Naive thymus-derived CD4-positive, alpha-beta T cell (primary cell): ENCODE results near the gene PLA2G6. TPM values are rescaled to one million over a fixed set of nuclear protein-coding genes. Genes with fewer than 3 reads are reported as not detected.

Experiments
- ATAC-seq: fragments of 150-1000 bp; cut with Tn5 transposase; 2 replicates; pipeline ENCODE4 v1.10.0; 2021; ENCODE audit warnings: mild to moderate bottlenecking, moderate library complexity
- CTCF ChIA-PET: fragments of 350-600 bp; sonication (Branson Sonifier 250); formaldehyde crosslinking; loops from one replicate; lab custom pipeline; 2021; ENCODE audit warnings: antibody characterized with exemption; lab: Charles Lee
- POLR2A ChIA-PET: fragments of 350-600 bp; sonication (Branson Sonifier 250); formaldehyde crosslinking; loops from one replicate; lab custom pipeline; 2021; ENCODE audit warnings: antibody characterized with exemption, inconsistent platforms; lab: Charles Lee
- DNase-seq, 9 donors: peaks; one replicate each; pipeline versions ENCODE4 v3.0.0 to v3.0.0-alpha.2; 2020 to 2022; ENCODE audit warnings: mixed read lengths in 1 of 9
- H3K27ac ChIP-seq: one replicate; pipeline ENCODE4 v1.7.0; 2013; ENCODE audit warnings: mild to moderate bottlenecking, low read depth, low read length, moderate library complexity
- H3K27me3 ChIP-seq, 2 donors: one replicate each; pipeline ENCODE4 v1.7.0; 2013; ENCODE audit warnings: low read length in 2 of 2, mild to moderate bottlenecking in 2 of 2, moderate library complexity in 2 of 2; ENCODE audit not compliant: control insufficient read depth in 2 of 2, insufficient read depth in 2 of 2
- H3K36me3 ChIP-seq, 3 experiments: 1 replicate in 2 of 3; 2 replicates in 1 of 3; pipeline ENCODE4 v1.7.0; 2013; ENCODE audit warnings: low read length in 3 of 3, mild to moderate bottlenecking in 3 of 3, moderate library complexity in 1 of 3; ENCODE audit not compliant: insufficient read depth in 3 of 3, control insufficient read depth in 2 of 3
- H3K4me1 ChIP-seq, 2 donors: one replicate each; pipeline ENCODE4 v1.7.0; 2013; ENCODE audit warnings: low read length in 2 of 2, mild to moderate bottlenecking in 2 of 2, moderate library complexity in 1 of 2; ENCODE audit not compliant: control insufficient read depth in 2 of 2, insufficient read depth in 2 of 2
- H3K4me3 ChIP-seq: 2 replicates; pipeline ENCODE4 v1.7.0; 2013; ENCODE audit warnings: mild to moderate bottlenecking, low read length
- H3K9me3 ChIP-seq, 3 experiments: 1 replicate in 2 of 3; 2 replicates in 1 of 3; pipeline ENCODE4 v1.7.0; 2013; ENCODE audit warnings: low read length in 3 of 3; ENCODE audit not compliant: control insufficient read depth in 2 of 3
- H3K27ac Mint-ChIP-seq, 9 donors: one replicate each; pipeline ENCODE4 v1.8.0; 2020 to 2022; ENCODE audit warnings: mixed read lengths in 9 of 9, mild to moderate bottlenecking in 8 of 9, moderate library complexity in 5 of 9, inconsistent platforms in 2 of 9
- H3K27me3 Mint-ChIP-seq, 5 donors: one replicate each; pipeline ENCODE4 v1.8.0; 2021 to 2022; ENCODE audit warnings: mixed read lengths in 5 of 5, mild to moderate bottlenecking in 1 of 5
- H3K36me3 Mint-ChIP-seq, 5 donors: one replicate each; pipeline ENCODE4 v1.8.0; 2020 to 2022; ENCODE audit warnings: mixed read lengths in 5 of 5, mild to moderate bottlenecking in 3 of 5, inconsistent platforms in 1 of 5
- H3K4me1 Mint-ChIP-seq, 7 donors: one replicate each; pipeline ENCODE4 v1.8.0; 2020 to 2022; ENCODE audit warnings: mixed read lengths in 7 of 7, mild to moderate bottlenecking in 3 of 7, inconsistent platforms in 1 of 7
- H3K4me3 Mint-ChIP-seq, 10 donors: one replicate each; pipeline ENCODE4 v1.8.0; 2020 to 2022; ENCODE audit warnings: mild to moderate bottlenecking in 10 of 10, mixed read lengths in 10 of 10, moderate library complexity in 6 of 10, inconsistent platforms in 2 of 10
- H3K9me3 Mint-ChIP-seq, 11 donors: one replicate each; pipeline ENCODE4 v1.8.0; 2020 to 2022; ENCODE audit warnings: mixed read lengths in 11 of 11, mild to moderate bottlenecking in 4 of 11, inconsistent platforms in 1 of 11, moderate library complexity in 1 of 11
- intact Hi-C, 2 donors: fragments of 100-400 bp; cut with micrococcal nuclease; formaldehyde crosslinking; loops; one replicate each; pipeline ENCODE4 v1.15.1; 2023
- polyA plus RNA-seq, 2 donors: library from polyadenylated mRNA; unstranded; fragments of 300-500 nt; fragmentation: Illumina TruSeq; gene quantifications; one replicate each; pipeline ENCODE4 v1.2.3, GENCODE V29; 2021
- total RNA-seq, 6 experiments: library from RNA in 5 of 6; stranded (reverse) in 5 of 6; gene quantifications; 1 replicate in 5 of 6; 2 replicates in 1 of 6; pipeline ENCODE4 v1.2.3 and lab custom pipeline; 2021 to 2026

PLA2G6 gene
- total and polyA plus RNA-seq, 7 experiments from 2014 or later: 4.8 to 252 (median 78.9) TPM

DNA sequence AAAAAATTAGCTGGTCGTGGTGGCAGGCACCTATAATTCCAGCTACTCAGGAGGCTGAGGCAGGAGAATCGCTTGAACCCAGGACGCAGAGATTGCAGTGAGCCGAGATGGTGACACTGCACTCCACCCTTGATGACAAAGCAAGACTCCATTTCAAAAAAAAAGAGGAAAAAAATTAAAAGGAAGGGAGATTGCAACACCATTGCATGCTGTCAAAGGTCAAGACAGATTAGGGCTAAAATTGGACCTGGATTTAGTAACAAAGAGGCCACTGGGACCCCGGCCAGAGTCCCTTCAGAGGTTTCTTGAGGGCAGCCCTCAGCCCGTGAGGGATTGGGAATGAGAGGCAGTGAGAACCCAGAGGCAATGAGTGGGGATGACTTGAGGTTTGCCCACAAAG, 11.9 kb upstream of the PLA2G6 start:
- DNase-seq: no peak
- peak; percentile 65 for ATAC-seq
- Mint-ChIP-seq H3K27ac (no peak overlapping the region), H3K9me3 (peaks cover 0 to 3% (median 0%) of the 10 kb centered on the region in 11 donors), H3K36me3 (no peaks in the 10 kb centered on the region), H3K4me3 (no peak overlapping the region), H3K27me3 (peaks cover 0 to 16% (median 0%) of the 10 kb centered on the region in 5 donors), H3K4me1 (peaks cover 0 to 14% (median 0%) of the 10 kb centered on the region in 7 donors)
- intact Hi-C loops: no loop called here
- H3K4me3 ChIP-seq: no peak overlapping the region
- no peaks in the 10 kb centered on the region for H3K36me3 ChIP-seq
- no peaks in the 10 kb centered on the region for H3K9me3 ChIP-seq
- POLR2A ChIA-PET: interaction anchor here (0.6 kb wide), 1 partner anchor 1638 kb away, joined by 3 read pairs; no protein-coding TSS in a partner anchor
- H3K27ac ChIP-seq: no peak overlapping the region
- no peaks in the 10 kb centered on the region for H3K27me3 ChIP-seq
- CTCF ChIA-PET: interaction anchor here (0.7 kb wide), 1 partner anchor 14 kb away, joined by 3 read pairs; no protein-coding TSS in a partner anchor
- H3K4me1 ChIP-seq: no peaks in the 10 kb centered on the region

DNA sequence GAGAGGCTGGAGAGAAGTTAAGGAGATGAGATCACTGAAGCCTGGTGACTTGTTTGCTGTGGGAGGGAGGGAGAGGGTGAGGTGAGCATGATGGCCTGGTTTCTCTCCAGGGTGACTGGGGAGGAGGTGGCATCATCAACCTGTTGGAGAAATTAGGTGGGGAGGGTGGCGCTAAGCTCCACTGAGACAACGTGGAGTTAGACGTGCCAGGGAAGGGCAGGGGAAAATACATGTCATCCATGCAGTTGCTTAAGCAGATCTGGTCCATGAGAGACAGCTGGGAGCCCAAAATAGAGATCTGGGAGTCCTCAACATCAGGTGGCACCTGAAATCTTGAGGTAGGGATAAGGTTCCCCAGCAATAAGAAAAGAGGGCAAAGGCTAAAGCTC, 10.8 kb upstream of the PLA2G6 start:
- peaks cover 0 to 14% (median 0%) of the 10 kb centered on the region in 7 donors for H3K4me1 Mint-ChIP-seq
- H3K9me3 Mint-ChIP-seq: peaks cover 0 to 3% (median 0%) of the 10 kb centered on the region in 11 donors
- POLR2A ChIA-PET: interaction anchor here (1.5 kb wide), 1 partner anchor 16 kb away, joined by 3 read pairs; no protein-coding TSS in a partner anchor
- Histone ChIP-seq H3K4me3 (no peak overlapping the region), H3K27me3 (no peaks in the 10 kb centered on the region), H3K4me1 (no peaks in the 10 kb centered on the region), H3K9me3 (no peaks in the 10 kb centered on the region), H3K36me3 (no peaks in the 10 kb centered on the region), H3K27ac (no peak overlapping the region)
- intact Hi-C loops: no loop called here
- no peak for ATAC-seq
- H3K4me3 Mint-ChIP-seq: no peak overlapping the region
- H3K27ac Mint-ChIP-seq: peak overlapping the region in 2 of 9 donors; percentile 45 to 60
- CTCF ChIA-PET: no interaction called here
- no peak for DNase-seq
- H3K36me3 Mint-ChIP-seq: no peaks in the 10 kb centered on the region
- peaks cover 0 to 18% (median 0%) of the 10 kb centered on the region in 5 donors for H3K27me3 Mint-ChIP-seq

DNA sequence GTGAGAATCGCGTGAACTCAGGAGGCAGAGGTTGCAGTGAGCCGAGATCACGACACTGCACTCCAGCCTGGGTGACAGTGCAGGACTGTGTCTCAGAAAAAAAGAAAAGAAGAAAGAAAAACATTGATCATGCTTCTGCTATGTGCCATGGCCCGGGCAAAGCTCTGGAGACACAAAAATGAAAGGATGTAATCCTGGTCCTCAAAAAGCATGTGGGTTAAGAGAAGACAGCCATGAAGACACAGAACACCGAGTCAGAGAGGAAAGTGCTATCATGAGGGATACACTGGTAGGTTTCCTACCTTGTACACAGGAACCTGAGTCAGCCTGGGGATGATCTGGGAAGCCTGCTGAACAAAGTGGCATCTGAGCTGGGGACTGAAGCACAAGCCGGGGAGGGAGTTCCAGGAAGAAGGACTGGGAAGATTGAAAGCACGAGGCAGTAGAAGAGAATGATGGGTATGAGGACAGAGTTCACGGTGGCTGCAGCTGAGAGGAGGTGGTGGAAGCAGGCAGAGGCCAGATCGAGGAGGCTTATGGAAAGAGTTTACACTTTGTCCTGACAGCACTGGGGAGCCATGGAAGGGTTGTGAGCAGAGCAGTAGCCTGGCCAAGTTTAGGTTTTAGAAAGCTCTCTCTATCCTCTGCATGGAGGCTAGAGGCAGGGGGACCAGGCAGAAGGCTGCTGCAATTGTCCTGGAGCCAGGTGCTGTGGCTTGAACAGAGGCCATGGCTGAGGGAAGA, 10.3 kb upstream of the PLA2G6 start:
- POLR2A ChIA-PET: interaction anchor here (0.5 to 1.5 kb wide), 2 partner anchors 9 to 16 kb away, joined by 3 to 4 read pairs; no protein-coding TSS in a partner anchor

DNA sequence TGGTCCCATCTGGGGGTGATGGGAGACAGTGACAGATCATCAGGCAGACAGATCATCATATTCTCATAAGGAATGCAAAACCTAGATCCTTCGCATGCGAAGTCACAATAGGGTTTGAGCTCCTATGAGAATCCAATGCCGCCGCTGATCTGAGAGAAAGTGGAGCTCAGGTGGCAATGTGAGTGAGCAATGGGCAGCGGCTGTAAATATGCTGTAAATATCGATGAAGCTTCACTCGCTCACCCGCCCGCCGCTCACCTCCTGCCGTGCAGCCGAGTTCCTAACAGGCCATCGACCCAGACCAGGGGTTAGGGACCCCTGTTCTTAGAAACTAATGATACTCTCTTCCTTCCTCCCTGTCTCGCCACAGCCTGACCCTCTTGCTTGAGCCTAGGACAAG, 9.4 kb upstream of the PLA2G6 start:
- POLR2A ChIA-PET: interaction anchor here (1.5 to 1.7 kb wide), 2 partner anchors 10 to 15 kb away, joined by 3 to 7 read pairs; partner anchors contain the start of gene MAFF
- Histone ChIP-seq H3K27me3 (no peaks in the 10 kb centered on the region), H3K27ac (no peak overlapping the region), H3K36me3 (no peaks in the 10 kb centered on the region), H3K4me3 (no peak overlapping the region), H3K4me1 (no peaks in the 10 kb centered on the region), H3K9me3 (no peaks in the 10 kb centered on the region)
- H3K4me3 Mint-ChIP-seq: no peak overlapping the region
- peaks cover 0 to 4% (median 0%) of the 10 kb centered on the region in 11 donors for H3K9me3 Mint-ChIP-seq
- DNase-seq (no peak), ATAC-seq (no peak)
- CTCF ChIA-PET: interaction anchor here (1.2 kb wide), 1 partner anchor 39 kb away, joined by 4 read pairs; no protein-coding TSS in a partner anchor
- H3K27ac Mint-ChIP-seq: no peak overlapping the region
- peaks cover 0 to 14% (median 0%) of the 10 kb centered on the region in 7 donors for H3K4me1 Mint-ChIP-seq
- peaks cover 0 to 26% (median 0%) of the 10 kb centered on the region in 5 donors for H3K27me3 Mint-ChIP-seq
- intact Hi-C loops: no loop called here
- no peaks in the 10 kb centered on the region for H3K36me3 Mint-ChIP-seq

More for the DNA sequence above, 10.3 kb upstream of the PLA2G6 start:
- Mint-ChIP-seq H3K4me1 (peaks cover 0 to 14% (median 0%) of the 10 kb centered on the region in 7 donors), H3K27ac (peak overlapping the region in 1 of 9 donors; percentile 45), H3K9me3 (peaks cover 0 to 3% (median 0%) of the 10 kb centered on the region in 11 donors), H3K4me3 (no peak overlapping the region), H3K36me3 (no peaks in the 10 kb centered on the region), H3K27me3 (peaks cover 0 to 20% (median 0%) of the 10 kb centered on the region in 5 donors)
- no peaks in the 10 kb centered on the region for H3K27me3 ChIP-seq
- CTCF ChIA-PET: no interaction called here
- H3K36me3 ChIP-seq: no peaks in the 10 kb centered on the region
- ATAC-seq (no peak), DNase-seq (no peak)
- no peaks in the 10 kb centered on the region for H3K4me1 ChIP-seq
- no peak overlapping the region for H3K27ac ChIP-seq
- H3K9me3 ChIP-seq: no peaks in the 10 kb centered on the region
- no peak overlapping the region for H3K4me3 ChIP-seq
- intact Hi-C loops: no loop called here

DNA sequence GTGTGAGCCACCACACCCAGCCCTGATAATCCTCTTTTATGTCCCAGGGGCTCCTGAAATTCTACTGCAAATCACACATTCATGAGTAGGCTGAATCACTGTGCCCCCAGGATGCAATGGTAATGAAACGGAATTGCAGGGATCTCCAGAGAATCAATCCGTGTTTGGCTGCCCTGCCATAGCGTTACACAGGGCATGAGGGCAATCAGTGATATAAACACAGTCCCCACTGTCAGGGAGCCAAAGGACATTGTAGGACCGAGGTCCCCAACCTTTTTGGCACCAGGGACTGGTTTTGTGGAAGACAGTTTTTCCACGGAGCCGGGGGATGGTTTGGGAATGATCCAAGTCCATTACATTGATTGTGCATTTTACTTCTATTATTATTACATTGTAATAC, 9.0 kb upstream of the PLA2G6 start:
- no peak overlapping the region for H3K27ac Mint-ChIP-seq
- intact Hi-C loops: no loop called here

DNA sequence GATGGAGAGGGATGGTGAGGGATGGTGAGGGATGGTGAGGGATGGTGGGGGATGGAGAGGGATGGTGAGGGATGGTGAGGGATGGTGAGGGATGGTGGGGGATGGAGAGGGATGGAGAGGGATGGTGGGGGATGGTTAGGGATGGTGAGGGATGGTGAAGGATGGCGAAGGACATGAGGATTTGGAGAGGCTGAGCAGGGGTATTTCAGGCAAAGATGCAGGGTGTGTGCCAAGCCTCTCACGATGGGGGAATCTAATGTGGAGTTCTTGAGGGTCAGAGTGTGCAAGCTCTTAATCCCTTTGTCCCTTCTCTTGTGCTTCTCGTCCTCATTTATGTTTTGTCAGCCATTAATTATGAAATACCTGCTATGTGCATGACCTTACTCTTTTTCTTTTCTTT, 7.5 kb upstream of the PLA2G6 start:
- H3K27me3 Mint-ChIP-seq: peaks cover 0 to 33% (median 0%) of the 10 kb centered on the region in 5 donors
- H3K4me1 Mint-ChIP-seq: peaks cover 0 to 6% (median 0%) of the 10 kb centered on the region in 7 donors
- ATAC-seq: no peak
- no peak overlapping the region for H3K4me3 Mint-ChIP-seq
- H3K9me3 ChIP-seq: no peaks in the 10 kb centered on the region
- no peaks in the 10 kb centered on the region for H3K27me3 ChIP-seq
- peaks cover 0 to 4% (median 0%) of the 10 kb centered on the region in 11 donors for H3K9me3 Mint-ChIP-seq
- ChIA-PET POLR2A (no interaction called here), CTCF (no interaction called here)
- no peak overlapping the region for H3K27ac ChIP-seq
- H3K4me3 ChIP-seq: no peak overlapping the region
- no peak for DNase-seq
- H3K36me3 Mint-ChIP-seq: no peaks in the 10 kb centered on the region
- no peaks in the 10 kb centered on the region for H3K36me3 ChIP-seq
- intact Hi-C loops: loop anchor here in 1 of 2 donors (10.0 kb wide), 1 partner anchor 384 kb away; the partner anchor contains the start of gene GCAT
- no peaks in the 10 kb centered on the region for H3K4me1 ChIP-seq
- H3K27ac Mint-ChIP-seq: no peak overlapping the region

More for the DNA sequence above, 9.0 kb upstream of the PLA2G6 start:
- peaks cover 0 to 14% (median 0%) of the 10 kb centered on the region in 7 donors for H3K4me1 Mint-ChIP-seq
- no peak overlapping the region for H3K4me3 Mint-ChIP-seq
- POLR2A ChIA-PET: interaction anchor here (1.7 kb wide), 1 partner anchor 11 kb away, joined by 7 read pairs; the partner anchor contains the start of gene MAFF
- DNase-seq (no peak), ATAC-seq (no peak)
- H3K9me3 Mint-ChIP-seq: peaks cover 0 to 4% (median 0%) of the 10 kb centered on the region in 11 donors
- H3K36me3 Mint-ChIP-seq: no peaks in the 10 kb centered on the region
- H3K27me3 ChIP-seq: no peaks in the 10 kb centered on the region
- no peak overlapping the region for H3K4me3 ChIP-seq
- no peak overlapping the region for H3K27ac ChIP-seq
- no peaks in the 10 kb centered on the region for H3K4me1 ChIP-seq
- H3K36me3 ChIP-seq: no peaks in the 10 kb centered on the region
- CTCF ChIA-PET: interaction anchor here (1.2 kb wide), 1 partner anchor 39 kb away, joined by 4 read pairs; no protein-coding TSS in a partner anchor
- peaks cover 0 to 26% (median 0%) of the 10 kb centered on the region in 5 donors for H3K27me3 Mint-ChIP-seq
- H3K9me3 ChIP-seq: no peaks in the 10 kb centered on the region
